ENCODE results near the gene FOXO1.
A peak's percentile ranks its signal among the peaks of the same experiment; 100 is the strongest.
"Not testable (repeated sequence)": the region's sequence is repeated elsewhere in the genome, so short reads cannot be mapped to it uniquely, and the experiment has no call there.

FOXO1 gene

DNA sequence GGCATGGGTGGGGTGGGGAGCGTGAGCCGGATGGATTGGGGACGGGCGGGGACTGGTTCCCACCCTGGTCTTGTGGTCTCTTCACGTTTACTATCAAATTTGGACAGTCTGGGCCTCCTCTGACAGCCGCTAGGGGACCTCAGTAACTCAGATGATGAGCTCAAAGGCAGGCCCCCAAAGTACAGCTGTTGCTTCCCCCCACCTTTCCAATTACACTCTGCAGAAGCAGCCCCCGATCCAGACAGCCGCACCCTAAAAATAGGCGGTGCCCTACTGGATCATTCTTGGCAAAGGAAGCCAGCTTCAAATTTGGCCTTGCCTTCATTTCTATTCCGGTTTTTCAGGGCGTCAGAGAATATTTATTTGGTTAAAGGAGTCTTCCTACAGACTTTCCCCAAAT lies 1.9 kb upstream of the FOXO1 start:
- DNase-seq (ENCODE audit: low read depth): peak; percentile 22
- H3K4me3 ChIP-seq (ENCODE audit: low read depth, low read length): no peak overlapping the region

DNA sequence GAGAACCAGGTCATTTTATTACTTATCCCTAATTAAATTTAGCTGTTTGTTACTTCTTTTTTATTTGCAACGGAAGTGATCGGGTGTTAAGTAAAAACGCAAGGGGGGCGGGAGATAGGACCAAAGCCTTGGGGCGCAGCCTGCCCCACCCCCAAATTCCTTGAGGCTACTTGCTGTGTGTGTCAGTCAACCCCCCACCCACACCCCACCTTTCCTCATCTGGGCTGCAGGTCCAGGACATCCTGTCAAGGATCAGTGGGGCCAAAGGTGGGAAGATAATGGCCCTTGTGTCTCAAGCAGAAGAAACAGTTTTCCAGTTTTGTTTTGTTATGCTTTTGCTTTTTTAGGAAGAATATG lies 1.2 kb upstream of the FOXO1 start:
- H3K4me3 ChIP-seq (ENCODE audit: low read depth, low read length): peak overlapping the region; percentile 69
- TF ChIP-seq, protein P1, sequence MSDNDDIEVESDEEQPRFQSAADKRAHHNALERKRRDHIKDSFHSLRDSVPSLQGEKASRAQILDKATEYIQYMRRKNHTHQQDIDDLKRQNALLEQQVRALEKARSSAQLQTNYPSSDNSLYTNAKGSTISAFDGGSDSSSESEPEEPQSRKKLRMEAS (IDR thresholded peaks at IDR 0.05; ENCODE audit: low read depth, low read length): no peak
- TF ChIP-seq MYC (IDR thresholded peaks at IDR 0.05; ENCODE audit: low read depth, low read length) (no peak), POLR2A (IDR thresholded peaks at IDR 0.05; ENCODE audit: extremely low read depth, insufficient read length) (no peak)
- TF ChIP-seq, protein P2, sequence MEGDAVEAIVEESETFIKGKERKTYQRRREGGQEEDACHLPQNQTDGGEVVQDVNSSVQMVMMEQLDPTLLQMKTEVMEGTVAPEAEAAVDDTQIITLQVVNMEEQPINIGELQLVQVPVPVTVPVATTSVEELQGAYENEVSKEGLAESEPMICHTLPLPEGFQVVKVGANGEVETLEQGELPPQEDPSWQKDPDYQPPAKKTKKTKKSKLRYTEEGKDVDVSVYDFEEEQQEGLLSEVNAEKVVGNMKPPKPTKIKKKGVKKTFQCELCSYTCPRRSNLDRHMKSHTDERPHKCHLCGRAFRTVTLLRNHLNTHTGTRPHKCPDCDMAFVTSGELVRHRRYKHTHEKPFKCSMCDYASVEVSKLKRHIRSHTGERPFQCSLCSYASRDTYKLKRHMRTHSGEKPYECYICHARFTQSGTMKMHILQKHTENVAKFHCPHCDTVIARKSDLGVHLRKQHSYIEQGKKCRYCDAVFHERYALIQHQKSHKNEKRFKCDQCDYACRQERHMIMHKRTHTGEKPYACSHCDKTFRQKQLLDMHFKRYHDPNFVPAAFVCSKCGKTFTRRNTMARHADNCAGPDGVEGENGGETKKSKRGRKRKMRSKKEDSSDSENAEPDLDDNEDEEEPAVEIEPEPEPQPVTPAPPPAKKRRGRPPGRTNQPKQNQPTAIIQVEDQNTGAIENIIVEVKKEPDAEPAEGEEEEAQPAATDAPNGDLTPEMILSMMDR (IDR thresholded peaks at IDR 0.05; ENCODE audit: low read depth, low read length): no peak
- DNase-seq (ENCODE audit: low read depth): no peak

More for the DNA sequence above, 1.9 kb upstream of the FOXO1 start:
- TF ChIP-seq, protein P1 (IDR thresholded peaks at IDR 0.05; ENCODE audit: low read depth, low read length): no peak
- no peak for TF ChIP-seq MYC (IDR thresholded peaks at IDR 0.05; ENCODE audit: low read depth, low read length)
- TF ChIP-seq POLR2A (IDR thresholded peaks at IDR 0.05; ENCODE audit: extremely low read depth, insufficient read length): no peak

DNA sequence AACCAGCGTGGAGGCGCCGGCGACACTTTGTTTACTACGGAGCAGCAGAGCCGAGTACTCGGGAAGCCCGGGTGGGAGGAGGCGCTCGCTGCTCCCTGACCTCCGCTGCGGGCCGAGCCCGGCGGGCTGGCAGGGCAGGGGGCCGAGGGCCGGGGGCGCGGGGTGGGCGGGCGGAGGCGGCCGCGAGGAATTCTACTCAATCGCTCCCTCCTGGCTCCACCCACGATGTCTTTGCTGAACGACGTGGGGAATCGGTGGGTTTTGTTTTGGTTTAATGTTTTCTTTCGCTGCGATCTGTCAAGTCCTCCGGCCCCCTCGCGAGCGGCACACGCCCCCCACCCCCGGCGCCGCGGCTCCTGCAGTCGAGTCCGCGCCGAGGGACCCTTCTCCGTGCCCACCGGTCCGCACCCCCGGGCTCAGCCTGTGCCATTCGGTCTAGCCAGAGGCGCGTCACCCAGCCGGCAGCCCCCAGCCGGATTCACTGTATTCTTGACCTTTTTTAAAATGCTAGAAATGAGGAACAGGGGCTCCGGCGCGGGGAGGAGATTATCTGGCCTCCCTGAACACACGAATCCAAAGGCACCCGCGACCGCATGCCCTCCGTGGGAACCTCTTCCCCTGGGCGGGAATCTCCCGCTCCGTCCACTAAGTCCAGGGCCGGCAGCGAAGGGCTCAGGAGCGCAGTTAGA lies 636 bp upstream of the FOXO1 start:
- TF ChIP-seq, protein P2 (IDR thresholded peaks at IDR 0.05; ENCODE audit: low read depth, low read length): no peak
- TF ChIP-seq, protein P1 (IDR thresholded peaks at IDR 0.05; ENCODE audit: low read depth, low read length): peak; percentile 25
- peak; percentile 69 for DNase-seq (ENCODE audit: low read depth)
- peak overlapping the region; percentile 69 for H3K4me3 ChIP-seq (ENCODE audit: low read depth, low read length)

DNA sequence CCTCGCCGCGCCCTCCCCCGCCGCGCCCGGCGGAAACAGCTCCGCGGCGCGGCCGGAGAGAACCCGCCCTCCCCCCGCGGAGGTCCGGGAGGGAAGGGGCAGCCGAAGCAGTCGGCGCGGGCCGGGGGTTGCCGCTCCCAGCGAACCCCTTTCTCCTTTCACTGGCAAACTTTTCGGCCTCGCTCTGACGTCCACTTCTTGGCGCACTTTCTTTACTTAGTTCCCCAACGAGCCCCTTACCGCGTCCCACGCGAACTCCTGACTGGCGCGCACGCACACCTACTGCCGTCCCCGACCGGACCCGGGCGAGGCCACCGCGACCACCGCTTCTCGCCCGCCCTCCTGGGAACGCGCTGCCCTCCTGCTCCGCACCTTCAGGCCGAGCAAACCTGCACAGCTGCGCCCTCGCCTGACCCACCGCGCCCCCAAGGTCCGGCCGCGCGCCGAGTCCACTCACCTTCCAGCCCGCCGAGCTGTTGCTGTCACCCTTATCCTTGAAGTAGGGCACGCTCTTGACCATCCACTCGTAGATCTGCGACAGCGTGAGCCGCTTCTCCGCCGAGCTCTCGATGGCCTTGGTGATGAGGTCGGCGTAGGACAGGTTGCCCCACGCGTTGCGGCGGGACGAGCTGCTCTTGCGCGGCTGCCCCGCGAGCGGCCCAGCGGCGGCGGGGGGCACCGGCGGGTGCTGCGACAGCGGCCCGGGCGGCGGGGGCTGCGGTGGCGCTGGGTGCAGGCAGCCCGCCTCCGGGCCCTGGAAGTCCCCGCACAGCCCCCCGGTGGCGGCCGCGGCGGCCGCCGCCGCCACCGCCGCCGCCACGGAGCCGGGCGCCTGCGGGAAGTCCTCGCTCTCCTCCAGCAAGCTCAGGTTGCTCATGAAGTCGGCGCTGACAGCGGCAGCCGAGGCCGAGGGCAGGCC lies 1.1 kb downstream of the FOXO1 start:
- TF ChIP-seq, protein P2 (IDR thresholded peaks at IDR 0.05; ENCODE audit: low read depth, low read length): no peak
- TF ChIP-seq MYC (IDR thresholded peaks at IDR 0.05; ENCODE audit: low read depth, low read length) (no peak), POLR2A (IDR thresholded peaks at IDR 0.05; ENCODE audit: extremely low read depth, insufficient read length) (no peak)
- TF ChIP-seq, protein P1 (IDR thresholded peaks at IDR 0.05; ENCODE audit: low read depth, low read length): no peak
- DNase-seq (ENCODE audit: low read depth): peak; percentile 58
- H3K4me3 ChIP-seq (ENCODE audit: low read depth, low read length): peak overlapping the region; percentile 48

DNA sequence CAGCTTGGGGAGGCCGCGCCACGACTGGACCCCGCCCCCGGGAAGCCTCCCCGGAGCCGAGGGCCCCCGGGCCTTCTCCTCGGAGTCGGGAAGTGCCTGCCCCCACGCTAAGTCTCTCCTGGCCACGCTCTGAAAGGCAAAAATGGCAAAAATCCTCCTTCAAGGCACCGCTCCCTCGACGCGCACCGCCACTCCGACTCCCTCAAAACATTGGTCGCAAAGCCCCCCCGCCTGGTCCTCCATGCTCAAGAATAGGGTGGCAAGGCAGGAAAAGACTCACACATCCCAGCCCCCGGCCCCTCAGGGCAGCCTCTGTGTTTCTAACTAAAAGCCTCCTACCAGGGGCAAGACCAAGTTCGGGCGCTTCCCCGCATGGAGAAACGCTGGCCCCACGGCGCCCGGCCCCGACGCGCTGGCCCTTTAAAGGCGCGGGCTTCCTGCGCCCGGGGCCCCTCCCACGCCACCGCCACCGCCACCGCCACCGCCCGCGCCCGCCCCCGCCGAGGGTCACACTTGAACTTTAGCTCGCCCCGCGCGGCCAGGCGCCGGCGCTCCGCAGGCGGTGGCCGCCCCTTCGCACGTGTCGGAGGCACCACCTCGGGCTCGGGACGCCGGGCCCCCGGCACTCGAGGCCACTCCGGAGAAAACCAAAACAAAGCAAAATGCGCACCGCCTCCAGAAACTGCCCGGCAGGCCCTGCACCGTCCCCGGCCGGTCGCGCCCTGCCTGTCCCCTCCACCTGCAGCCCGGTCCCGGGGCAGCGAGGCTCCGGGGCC lies 1.9 kb downstream of the FOXO1 start:
- no peak for TF ChIP-seq POLR2A (IDR thresholded peaks at IDR 0.05; ENCODE audit: extremely low read depth, insufficient read length)
- TF ChIP-seq, protein P1 (IDR thresholded peaks at IDR 0.05; ENCODE audit: low read depth, low read length): peak; percentile 80
- TF ChIP-seq MYC (IDR thresholded peaks at IDR 0.05; ENCODE audit: low read depth, low read length): 0 out of 2 replicates have a peak, but pooled peaks have one; percentile 26
- TF ChIP-seq, protein P2 (IDR thresholded peaks at IDR 0.05; ENCODE audit: low read depth, low read length): no peak
- DNase-seq (ENCODE audit: low read depth): peak; percentile 64
- H3K4me3 ChIP-seq (ENCODE audit: low read depth, low read length): no peak overlapping the region

DNA sequence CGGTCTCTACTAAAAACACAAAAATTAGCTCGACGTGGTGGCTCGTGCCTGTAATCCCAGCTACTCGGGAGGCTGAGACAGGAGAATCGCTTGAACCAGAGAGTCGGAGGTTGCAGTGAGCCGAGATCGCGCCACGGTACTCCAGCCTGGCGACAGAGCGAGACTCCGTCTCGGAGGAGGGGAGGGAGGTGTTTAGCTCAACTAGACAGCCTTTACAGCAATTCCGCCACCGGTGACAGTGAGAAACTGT lies 2.4 kb downstream of the FOXO1 start:
- H3K4me3 ChIP-seq (ENCODE audit: low read depth, low read length); DNase-seq (ENCODE audit: low read depth): not testable (repeated sequence)
